NCI-H1105 (cell line): ENCODE data around the gene PYCARD.
"Not testable (repeated sequence)": the region's sequence is repeated elsewhere in the genome, so short reads cannot be mapped to it uniquely, and the experiment has no call there.

ENCODE experiments used
- DNase-seq: peaks from one replicate; lab custom pipeline; 2025; lab: John Stamatoyannopoulos, UW

Gene PYCARD

GRCh38 chr16:31215287-31216162 lies 13.0 kb upstream of the PYCARD start:
- peak; percentile 22 for DNase-seq

GRCh38 chr16:31214708-31215286 lies 12.2 kb upstream of the PYCARD start:
- DNase-seq: peak; percentile 20

GRCh38 chr16:31213877-31214707 lies 11.5 kb upstream of the PYCARD start, which contains the start of gene TRIM72:
TRIM72 (plus strand) TSS chr16:31214119; CDS start chr16:31214739, 620 bp downstream.
- no peak for DNase-seq

- DNase-seq: no peak
These were observed 10.8 kb upstream of the PYCARD start for GRCh38 chr16:31213342-31213741.

DNA sequence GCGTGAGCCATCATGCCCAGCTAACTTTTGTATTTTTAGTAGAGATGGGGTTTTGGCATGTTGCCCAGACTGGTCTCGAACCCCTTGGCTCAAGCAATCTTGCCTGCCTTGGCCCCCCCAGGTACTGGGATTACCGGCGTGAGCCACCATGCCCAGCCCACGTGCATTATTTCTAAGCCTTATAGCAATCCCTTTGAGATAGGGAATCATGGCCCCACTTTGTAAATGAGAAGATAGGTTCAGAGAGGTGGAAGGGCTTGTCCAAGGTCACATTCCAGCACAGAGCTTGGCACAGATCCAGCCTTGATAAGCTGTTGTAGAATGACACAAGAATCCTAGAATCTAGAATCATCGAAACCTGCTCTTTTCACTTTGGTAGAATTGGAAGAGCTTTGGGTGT lies 4.2 kb upstream of the PYCARD start:
- DNase-seq: no peak

- DNase-seq: no peak
These were observed 2.5 kb upstream of the PYCARD start for GRCh38 chr16:31204871-31205666.

- DNase-seq: peak; percentile 23
These were observed 762 bp downstream of the PYCARD start for GRCh38 chr16:31201582-31202413.

- no peak for DNase-seq
These were observed 1.6 kb downstream of the PYCARD start for GRCh38 chr16:31200821-31201568.

DNA sequence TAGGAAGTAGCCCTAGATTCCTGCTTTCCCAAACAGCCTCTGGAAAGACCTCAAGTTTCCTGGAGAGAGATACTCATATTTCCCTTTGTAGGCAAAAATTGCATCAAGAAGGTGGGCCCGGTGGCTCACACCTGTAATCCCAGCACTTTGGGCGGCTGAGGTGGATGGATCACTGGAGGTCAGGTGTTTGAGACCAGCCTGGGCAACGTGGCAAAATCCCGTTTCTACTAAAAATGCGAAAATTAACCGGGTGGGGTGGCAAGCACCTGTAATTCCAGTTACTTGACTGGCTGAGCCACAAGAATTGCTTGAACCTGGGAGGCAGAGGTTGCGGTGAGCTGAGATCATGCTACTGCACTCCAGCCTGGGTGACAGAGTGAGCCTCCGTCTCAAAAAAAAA lies 2.4 kb downstream of the PYCARD start:
- DNase-seq: not testable (repeated sequence)

GRCh38 chr16:31199430-31200041 lies 3.0 kb downstream of the PYCARD start:
- no peak for DNase-seq

DNA sequence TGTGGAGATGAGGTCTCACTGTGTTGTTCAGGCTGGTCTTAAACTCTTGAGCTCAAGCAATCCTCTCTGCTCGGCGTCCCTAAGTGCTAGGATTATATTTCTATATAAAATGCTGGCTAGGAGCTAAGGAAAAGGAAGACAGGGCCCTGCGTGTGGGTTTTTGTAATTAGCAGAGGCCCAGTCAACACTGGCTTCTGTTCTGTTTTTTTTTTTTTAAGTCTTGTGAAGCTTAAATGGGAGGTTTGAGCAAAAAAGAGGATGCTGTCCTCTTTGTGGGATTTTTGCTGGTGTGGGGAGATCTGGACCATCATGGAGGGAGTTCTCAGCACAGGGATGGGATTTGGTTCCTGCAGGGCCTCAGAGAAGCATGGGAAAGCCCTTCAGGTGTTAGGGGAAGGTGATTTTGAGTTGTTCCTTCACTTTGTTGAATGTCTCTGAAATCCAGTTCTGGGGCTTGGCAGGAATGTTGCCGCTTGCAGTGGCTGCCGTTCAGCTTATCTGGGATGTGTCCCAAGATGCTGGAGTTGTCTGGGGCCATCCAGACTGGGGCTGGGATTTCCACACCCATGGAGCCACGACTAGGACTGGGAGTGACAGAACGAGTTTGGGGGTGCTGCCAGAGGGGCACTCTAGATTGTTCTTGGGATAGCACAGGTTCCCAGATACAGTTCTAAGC lies 4.2 kb downstream of the PYCARD start:
- no peak for DNase-seq

DNA sequence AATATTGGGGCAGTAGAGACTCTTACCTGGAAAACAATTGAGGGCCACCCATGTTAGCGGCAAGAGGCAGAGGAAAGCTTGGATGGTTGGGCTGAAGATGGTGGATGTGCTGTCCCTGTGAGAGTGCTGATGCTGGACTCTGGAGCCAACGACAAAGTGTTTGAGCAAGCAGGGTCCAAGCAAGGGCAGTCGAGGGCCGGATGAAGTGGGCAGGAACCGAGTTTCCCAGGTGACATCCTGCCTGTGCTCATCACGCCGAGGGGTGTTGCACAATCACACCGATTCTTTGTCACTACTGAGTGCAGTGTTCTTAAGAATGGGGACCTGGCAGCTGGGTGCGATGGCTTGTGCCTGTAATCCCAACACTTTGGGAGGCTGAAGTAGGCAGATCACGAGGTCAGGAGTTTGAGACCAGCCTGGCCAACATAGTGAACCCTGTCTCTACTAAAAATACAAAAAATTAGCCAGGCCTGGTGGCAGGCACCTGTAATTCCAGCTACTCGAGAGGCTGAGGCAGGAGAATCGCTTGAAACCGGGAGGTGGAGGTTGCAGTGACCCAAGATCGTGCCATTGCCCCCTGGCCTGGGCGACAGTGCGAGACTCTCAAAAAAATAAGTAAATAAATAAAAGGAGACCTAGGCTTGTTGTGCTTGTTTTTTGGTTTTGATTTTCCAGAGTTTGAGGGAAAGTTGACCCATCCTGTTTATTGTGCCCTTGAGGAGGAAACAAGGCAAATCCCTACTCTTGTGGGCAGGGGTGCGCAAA lies 6.1 kb downstream of the PYCARD start:
- no peak for DNase-seq

DNA sequence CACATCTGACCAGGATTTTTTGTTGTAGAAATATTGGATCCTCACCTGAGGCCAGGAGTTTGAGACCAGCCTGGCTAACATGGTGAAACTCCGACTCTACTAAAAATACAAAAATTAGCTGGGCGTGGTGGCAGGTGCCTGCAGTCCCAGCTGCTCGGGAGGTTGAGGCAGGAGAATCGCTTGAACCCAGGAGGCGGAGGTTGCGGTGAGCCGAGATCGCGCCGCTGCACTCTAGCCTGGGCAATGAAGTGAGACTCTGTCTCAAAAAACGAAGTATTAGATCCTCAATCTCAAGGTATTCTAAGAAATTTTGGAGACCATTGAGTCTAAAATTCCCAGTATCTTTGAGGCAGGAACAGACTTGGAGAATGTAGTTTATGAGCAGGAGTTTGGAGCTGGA lies 6.7 kb downstream of the PYCARD start:
- not testable (repeated sequence) for DNase-seq

DNA sequence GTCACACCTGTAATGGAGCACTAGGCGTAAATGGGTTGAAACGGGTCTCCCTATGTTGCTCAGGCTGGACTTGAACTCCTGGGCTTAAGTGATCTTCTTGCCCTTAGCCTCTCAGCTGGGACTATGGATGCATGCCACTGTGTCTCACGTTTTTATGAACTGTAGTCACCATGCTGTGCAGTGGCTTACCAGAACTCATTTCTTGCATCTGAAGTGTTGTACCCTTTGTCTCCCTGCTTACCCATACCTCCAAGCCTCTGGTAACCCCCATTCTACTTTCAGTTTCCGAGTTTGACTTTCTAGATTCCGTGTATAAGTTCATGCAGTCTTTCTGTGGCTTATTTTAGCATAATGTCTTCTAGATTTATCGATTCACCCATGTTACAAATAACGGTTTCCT lies 7.7 kb downstream of the PYCARD start:
- DNase-seq: no peak

DNA sequence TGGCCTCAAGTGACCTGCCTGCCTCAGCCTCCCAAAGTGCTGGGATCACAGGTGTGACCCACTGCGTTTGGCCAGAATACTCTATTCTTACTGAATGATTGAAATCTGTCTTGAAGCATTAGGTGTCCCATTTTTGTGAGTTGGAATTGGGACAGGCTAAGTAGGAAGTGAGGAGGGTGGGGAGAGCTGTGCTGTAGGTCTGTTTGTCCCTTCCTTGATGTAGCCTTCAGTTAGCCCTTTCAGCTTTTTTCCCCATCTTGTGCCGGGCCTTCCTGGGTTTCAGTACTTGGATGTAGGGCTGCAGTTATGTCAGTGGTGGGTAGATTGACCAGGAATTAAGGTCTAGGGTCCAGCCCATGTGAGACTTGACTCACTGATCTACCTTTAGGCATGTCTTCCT lies 8.7 kb downstream of the PYCARD start:
- no peak for DNase-seq

GRCh38 chr16:31192856-31193642 lies 9.5 kb downstream of the PYCARD start:
- no peak for DNase-seq

DNA sequence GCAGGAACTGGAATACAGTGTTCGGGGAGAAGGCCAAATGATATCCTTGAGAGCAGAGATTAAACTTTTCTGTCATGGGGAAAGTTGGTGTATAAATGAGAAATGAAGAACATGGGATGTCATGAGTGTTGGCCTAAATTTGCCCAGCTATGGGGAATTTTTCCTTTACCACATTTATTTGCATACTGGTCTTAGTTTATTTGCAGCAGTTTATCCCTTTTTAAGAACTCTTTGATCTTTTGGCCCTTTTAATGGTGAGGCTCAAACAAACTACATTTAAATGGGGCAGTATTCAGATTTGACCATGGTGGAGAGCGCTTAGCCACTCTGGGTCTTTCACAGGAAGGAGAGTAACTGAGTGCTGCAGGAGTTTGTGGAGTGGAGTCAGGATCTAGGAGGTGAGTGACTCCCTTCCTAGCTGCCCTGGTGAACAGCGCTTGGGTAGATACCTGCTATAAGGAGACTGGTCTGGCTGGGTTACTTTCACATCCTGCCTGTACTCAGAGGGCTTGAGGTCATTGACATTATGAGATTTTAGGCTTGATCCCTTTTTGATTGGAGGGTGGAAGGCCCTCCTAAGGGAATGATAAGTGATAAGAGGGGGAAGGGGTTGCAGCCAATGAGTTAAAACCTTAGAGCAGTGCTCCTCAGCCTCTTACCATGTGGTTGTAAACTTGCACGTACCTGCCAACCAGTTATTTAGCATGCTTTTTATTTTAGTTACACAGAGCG lies 10.7 kb downstream of the PYCARD start:
- no peak for DNase-seq
